Ramos (cell line): ENCODE data around the gene GPR42.

ENCODE experiments used
- in situ Hi-C: fragments of 300-500 bp; cut with MboI; formaldehyde crosslinking; loops from one replicate; pipeline ENCODE4 v1.14.3; 2022; ENCODE audit warnings: low sequenced_read_pairs; ENCODE audit not compliant: unreplicated experiment

The GPR42 gene

GRCh38 chr19:35370722-35371121 is at the start of gene GPR42:
TSS of gene GPR42 (plus strand) at chr19:35371068. CDS start at chr19:35371360, 292 bp downstream.
- in situ Hi-C loops = loop anchor here (10.0 kb wide), 1 partner anchor 214 kb away; the partner anchor contains the start of gene PMIS2

GRCh38 chr19:35321291-35321690 is 49.6 kb upstream of the GPR42 start:
- in situ Hi-C loops = no loop called here

GRCh38 chr19:35322014-35322413 is 48.9 kb upstream of the GPR42 start:
- in situ Hi-C loops = no loop called here

- in situ Hi-C loops = no loop called here
These were observed 43.2 kb upstream of the GPR42 start for GRCh38 chr19:35327642-35328041.

- in situ Hi-C loops = no loop called here
These were observed 42.0 kb upstream of the GPR42 start, which contains the start of gene CD22 for GRCh38 chr19:35328851-35329285. TSS of gene CD22 (plus strand) at chr19:35329187. CDS start at chr19:35332041, 2,854 bp downstream.

- in situ Hi-C loops = no loop called here
These were observed 41.5 kb upstream of the GPR42 start for GRCh38 chr19:35329323-35329722.

- in situ Hi-C loops = no loop called here
These were observed 40.4 kb upstream of the GPR42 start for GRCh38 chr19:35330475-35330874.

- in situ Hi-C loops = no loop called here
These were observed 39.2 kb upstream of the GPR42 start for GRCh38 chr19:35331551-35332214.

GRCh38 chr19:35332817-35333216 is 38.1 kb upstream of the GPR42 start:
- in situ Hi-C loops = no loop called here

- in situ Hi-C loops = no loop called here
These were observed 36.6 kb upstream of the GPR42 start for GRCh38 chr19:35334144-35334753.

- in situ Hi-C loops = no loop called here
These were observed 34.5 kb upstream of the GPR42 start for GRCh38 chr19:35336166-35336955.

- in situ Hi-C loops = no loop called here
These were observed 33.5 kb upstream of the GPR42 start for GRCh38 chr19:35337097-35337983.

- in situ Hi-C loops = no loop called here
These were observed 32.9 kb upstream of the GPR42 start for GRCh38 chr19:35337984-35338296.

- in situ Hi-C loops = no loop called here
These were observed 30.4 kb upstream of the GPR42 start for GRCh38 chr19:35340431-35340830.

- in situ Hi-C loops = no loop called here
These were observed 29.9 kb upstream of the GPR42 start for GRCh38 chr19:35341006-35341405.

GRCh38 chr19:35341565-35342225 is 29.2 kb upstream of the GPR42 start:
- in situ Hi-C loops = no loop called here

- in situ Hi-C loops = no loop called here
These were observed 28.4 kb upstream of the GPR42 start for GRCh38 chr19:35342430-35342829.

GRCh38 chr19:35344511-35345031 is 26.3 kb upstream of the GPR42 start:
- in situ Hi-C loops = loop anchor here (5.0 kb wide), 1 partner anchor 72 kb away; no protein-coding TSS in a partner anchor

- in situ Hi-C loops = loop anchor here (5.0 kb wide), 1 partner anchor 73 kb away; no protein-coding TSS in a partner anchor
These were observed 25.2 kb upstream of the GPR42 start for GRCh38 chr19:35345671-35346111.
